HG03175 (cell line): ENCODE data around the gene TRAPPC11.
"Not testable (repeated sequence)": the region's sequence is repeated elsewhere in the genome, so short reads cannot be mapped to it uniquely, and the experiment has no call there.

Experiments used
- ATAC-seq: cut with Tn5 transposase; IDR thresholded peaks from one replicate; pipeline ENCODE4 v1.9.1; 2021; ENCODE audit warnings: mild to moderate bottlenecking, moderate library complexity; ENCODE audit not compliant: unreplicated experiment

The TRAPPC11 gene

GRCh38 chr4:183718876-183719275, 59.8 kb downstream of the TRAPPC11 start:
- no peak for ATAC-seq

DNA sequence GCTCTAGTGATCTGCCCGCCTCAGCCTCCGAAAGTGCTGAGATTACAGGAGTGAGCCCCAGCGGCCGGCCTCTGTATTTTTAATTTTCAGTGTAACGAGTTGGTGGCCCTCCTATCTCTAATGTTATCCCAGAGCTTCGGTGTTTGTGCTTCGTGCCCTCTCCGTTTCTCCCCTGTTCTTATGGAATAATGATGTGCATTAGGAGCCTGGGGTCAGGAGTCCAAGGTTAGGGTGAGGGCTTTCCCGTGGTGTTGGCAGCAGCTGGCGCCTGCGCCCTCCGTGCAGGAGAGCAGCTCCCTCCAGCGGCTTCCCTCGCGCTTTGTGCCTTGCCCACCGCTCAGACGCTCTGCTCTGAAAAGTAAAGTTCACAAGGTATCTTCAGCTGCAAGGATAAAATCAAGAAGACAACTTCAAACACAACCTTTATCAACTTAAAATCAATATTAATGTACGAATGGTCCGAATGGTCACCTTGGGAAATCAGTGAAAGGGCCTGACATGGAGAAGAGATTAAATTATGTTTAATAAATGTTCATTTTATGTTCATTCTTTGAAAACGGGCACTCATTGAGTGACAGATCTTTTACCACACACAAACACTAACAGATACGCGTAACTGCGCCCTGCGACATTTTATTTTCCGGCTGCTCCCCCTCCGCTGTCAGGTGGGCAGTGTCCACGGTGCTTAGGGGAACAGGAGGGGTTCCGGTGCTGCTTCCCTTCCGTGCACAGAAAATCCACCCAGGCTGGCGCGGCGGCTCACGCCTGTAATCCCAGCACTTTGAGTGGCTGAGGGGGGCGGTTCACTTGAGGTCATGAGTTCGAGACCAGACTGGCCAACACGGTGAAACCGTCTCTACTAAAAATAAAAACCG, 62.4 kb downstream of the TRAPPC11 start:
- no peak for ATAC-seq

DNA sequence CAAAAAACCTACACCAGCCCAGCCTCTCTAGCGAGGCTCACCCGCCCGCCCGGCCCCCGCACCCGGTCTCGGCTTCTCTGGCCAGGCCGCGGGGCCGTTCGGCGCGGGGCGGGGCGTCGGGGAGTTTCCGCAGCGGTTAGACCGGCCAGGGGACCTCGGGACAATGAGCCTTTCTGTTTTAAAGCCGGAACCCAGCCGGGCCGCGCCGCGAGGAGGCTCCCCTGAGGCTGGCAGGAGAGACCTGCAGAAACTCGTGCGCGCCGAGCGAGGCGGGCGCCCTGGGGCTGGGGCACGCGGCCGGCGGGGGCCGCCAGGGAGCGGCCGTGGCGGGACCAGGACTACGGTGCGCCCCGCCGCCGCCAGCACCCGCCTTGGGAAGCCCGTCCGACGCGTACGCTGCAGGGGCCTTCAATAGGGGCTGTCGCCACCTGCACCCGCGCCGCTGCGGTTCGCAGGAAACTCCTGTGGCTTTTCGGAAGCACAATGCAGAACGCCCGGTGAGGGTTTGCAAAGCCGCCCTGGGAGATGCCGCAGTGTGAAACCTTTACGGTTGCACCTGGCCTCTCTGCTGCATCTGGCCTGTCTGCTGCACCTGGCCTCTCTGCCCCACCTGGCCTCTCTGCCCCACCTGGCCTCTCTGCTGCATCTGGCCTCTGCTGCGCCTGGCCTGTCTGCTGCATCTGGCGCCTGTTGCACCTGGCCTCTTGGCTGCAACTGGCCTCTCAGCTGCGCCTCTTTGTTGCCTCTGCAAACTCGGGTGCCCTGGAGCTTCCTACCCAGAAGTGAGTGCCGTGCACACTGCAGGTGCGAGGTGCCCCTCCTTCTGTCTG, 63.9 kb downstream of the TRAPPC11 start:
- ATAC-seq = peak; percentile 80

GRCh38 chr4:183723561-183724228, 64.6 kb downstream of the TRAPPC11 start:
- ATAC-seq = no peak

GRCh38 chr4:183725585-183725984, 66.5 kb downstream of the TRAPPC11 start:
- not testable (repeated sequence) for ATAC-seq

DNA sequence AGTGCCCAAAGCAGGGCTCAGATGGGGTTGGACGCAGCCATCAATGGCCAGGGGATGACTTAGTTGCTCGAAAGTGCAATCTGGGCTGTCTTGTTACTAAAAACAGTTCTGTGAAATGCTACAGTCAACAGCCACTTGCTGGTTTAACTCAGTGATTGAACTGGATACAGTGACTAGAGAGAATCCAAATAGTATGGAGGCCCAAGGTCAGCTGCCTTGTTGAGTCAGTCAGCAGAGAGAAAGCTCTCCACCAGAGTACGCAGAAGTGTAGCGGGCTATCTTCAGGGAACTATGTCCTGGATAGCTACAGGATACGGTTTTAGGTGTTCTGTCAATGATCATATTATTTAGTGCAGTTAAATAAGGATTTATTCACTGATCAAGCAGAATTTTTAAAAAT, 68.4 kb downstream of the TRAPPC11 start:
- ATAC-seq = no peak

GRCh38 chr4:183728223-183729068, 69.4 kb downstream of the TRAPPC11 start:
- no peak for ATAC-seq

- ATAC-seq = no peak
Measured at GRCh38 chr4:183729069-183729406, 69.9 kb downstream of the TRAPPC11 start.

DNA sequence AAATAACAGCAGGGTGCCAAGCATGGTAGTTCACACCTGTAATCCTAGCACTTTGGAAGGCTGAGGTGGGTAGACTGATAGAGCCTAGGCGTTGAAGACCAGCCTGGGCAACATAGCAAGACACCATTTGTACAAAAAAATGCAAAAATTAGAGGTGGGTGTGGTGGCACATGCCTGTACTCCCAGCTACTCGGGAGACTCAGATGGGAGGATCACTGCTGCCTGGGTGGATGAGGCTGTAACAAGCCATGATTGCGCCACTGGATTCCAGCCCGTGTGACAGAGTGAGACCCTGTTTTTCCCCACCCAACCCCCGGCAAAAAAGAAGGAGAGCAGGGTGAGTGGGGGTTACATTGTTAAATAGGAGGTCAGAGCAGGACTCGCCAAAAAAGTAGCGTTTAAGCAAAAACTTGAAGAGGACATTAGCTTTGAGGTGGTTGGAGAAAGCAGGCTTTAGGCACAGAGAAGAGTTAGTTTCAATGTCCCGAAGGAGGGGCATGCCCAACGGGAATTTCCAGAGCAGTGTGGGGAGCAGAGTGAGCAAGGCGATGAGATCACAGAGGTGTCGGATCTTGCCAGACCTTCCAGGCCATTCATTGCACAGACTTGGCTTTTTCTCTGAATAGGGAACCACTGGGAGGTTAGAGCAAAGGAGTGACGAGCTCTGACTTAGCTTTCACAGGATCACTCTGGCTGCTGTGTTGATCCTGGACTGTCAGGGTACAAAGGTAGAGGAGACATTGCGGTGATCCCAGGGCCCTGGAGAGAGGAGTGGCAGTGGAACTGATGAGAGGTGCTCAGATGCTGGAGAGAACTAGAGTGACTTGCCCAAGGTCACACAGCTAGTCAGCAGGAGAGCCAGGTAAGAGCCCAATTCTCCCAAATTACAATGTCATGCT, 70.6 kb downstream of the TRAPPC11 start:
- ATAC-seq = no peak

DNA sequence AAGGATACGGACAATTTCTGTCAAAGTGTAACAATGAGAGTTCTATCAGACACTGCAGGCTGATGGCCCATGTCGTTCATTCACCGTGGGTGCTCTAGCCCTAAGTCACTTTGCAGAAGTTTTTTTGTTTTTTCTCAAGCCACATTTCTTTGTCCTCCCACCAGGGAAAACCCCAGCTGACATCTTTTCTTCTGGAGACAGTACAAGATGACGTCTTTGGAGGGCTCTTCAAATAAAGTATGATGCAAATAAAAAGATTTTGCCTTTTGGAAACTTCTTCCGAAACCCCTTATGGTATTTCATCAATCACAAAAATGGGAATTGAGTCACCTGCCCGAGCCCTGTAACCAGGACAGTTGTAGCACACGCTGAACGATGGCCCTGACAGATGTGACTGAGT, 73.2 kb downstream of the TRAPPC11 start:
- ATAC-seq = no peak

DNA sequence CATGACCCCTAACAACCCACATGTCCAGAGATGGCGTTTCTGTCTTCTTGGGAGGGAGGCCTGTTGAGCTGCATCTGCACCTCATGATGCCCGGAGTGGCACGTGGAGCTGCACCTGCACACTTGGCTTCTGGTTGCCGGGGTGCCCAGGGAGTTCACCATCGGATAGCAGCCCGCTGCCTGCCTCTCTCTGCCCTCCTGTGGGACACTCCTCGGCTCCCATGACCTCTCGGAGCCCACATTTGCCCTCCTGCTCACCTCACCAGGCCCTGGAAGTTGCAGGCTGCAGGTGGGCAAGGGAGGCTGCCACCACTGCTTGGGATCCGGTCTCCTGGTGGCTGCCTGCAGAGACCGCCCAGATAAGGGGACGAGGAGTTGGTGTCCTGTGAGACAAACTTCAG, 74.1 kb downstream of the TRAPPC11 start:
- no peak for ATAC-seq

DNA sequence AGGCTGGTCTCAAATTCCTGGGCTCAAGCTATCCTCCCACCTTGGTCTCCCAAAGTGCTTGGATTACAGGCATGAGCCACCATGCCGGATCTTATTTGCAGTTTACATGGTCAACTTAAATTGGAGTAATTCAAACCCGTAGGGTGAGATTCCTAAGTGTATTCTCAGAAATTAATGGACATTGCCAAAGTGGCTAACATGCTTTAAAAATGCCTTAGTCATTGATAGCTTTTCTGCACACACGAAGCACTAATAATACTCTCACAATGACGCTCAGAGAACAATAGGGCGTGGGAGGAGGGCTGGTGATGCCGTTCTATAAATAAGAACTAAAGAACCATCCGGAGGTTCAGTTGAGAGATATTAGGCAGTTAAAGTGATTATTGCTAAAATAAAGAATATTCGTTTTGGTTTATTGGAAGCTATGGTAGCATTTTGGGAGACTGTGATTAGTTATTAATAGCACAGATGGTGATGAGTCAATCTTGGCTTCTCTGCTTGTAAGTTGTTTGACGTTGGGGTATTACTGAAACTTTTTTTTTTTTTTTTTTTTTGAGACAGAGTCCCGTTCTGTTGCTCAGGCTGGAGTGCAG, 79.1 kb downstream of the TRAPPC11 start:
- ATAC-seq = no peak

GRCh38 chr4:183738961-183739360, 79.9 kb downstream of the TRAPPC11 start:
- ATAC-seq = no peak

- ATAC-seq = no peak
Measured at GRCh38 chr4:183746305-183747229, 87.5 kb downstream of the TRAPPC11 start.

- no peak for ATAC-seq
Measured at GRCh38 chr4:183747380-183747779, 88.3 kb downstream of the TRAPPC11 start.

GRCh38 chr4:183747931-183748670, 89.0 kb downstream of the TRAPPC11 start:
- ATAC-seq = no peak

- ATAC-seq = no peak
Measured at GRCh38 chr4:183751106-183751505, 92.0 kb downstream of the TRAPPC11 start.
